Measurements from ENCODE around the gene KRTAP4-16.
"Not testable (repeated sequence)": the region's sequence is repeated elsewhere in the genome, so short reads cannot be mapped to it uniquely, and the experiment has no call there.

The KRTAP4-16 gene

GRCh38 chr17:41076788-41077187 is 25.2 kb downstream of the KRTAP4-16 start:
- DNase-seq (ENCODE audit: low read depth, low spot score): no peak

- no peak for DNase-seq (ENCODE audit: low read depth, low spot score)
Measured at GRCh38 chr17:41073676-41074075, 28.3 kb downstream of the KRTAP4-16 start.

- DNase-seq (ENCODE audit: low read depth, low spot score): no peak
Measured at GRCh38 chr17:41071606-41072360, 30.2 kb downstream of the KRTAP4-16 start.

GRCh38 chr17:41069031-41069430 is 33.0 kb downstream of the KRTAP4-16 start:
- DNase-seq (ENCODE audit: low read depth, low spot score): no peak

- no peak for DNase-seq (ENCODE audit: low read depth, low spot score)
Measured at GRCh38 chr17:41067281-41067680, 34.7 kb downstream of the KRTAP4-16 start.

- DNase-seq (ENCODE audit: low read depth, low spot score): no peak
Measured at GRCh38 chr17:41065829-41066624, 36.0 kb downstream of the KRTAP4-16 start, which contains the start of gene KRTAP2-4. TSS of gene KRTAP2-4 (minus strand) at chr17:41065879. CDS start at chr17:41065845, 34 bp downstream.

GRCh38 chr17:41065016-41065689 is 36.9 kb downstream of the KRTAP4-16 start:
- not testable (repeated sequence) for DNase-seq (ENCODE audit: low read depth, low spot score)

- no peak for DNase-seq (ENCODE audit: low read depth, low spot score)
Measured at GRCh38 chr17:41064301-41064700, 37.7 kb downstream of the KRTAP4-16 start.

- no peak for DNase-seq (ENCODE audit: low read depth, low spot score)
Measured at GRCh38 chr17:41063449-41063848, 38.6 kb downstream of the KRTAP4-16 start.

GRCh38 chr17:41061964-41062363 is 40.0 kb downstream of the KRTAP4-16 start:
- DNase-seq (ENCODE audit: low read depth, low spot score): no peak

- no peak for DNase-seq (ENCODE audit: low read depth, low spot score)
Measured at GRCh38 chr17:41060052-41060604, 41.9 kb downstream of the KRTAP4-16 start, which contains the start of gene KRTAP2-3. TSS of gene KRTAP2-3 (minus strand) at chr17:41060114. CDS start at chr17:41060050, 64 bp downstream.

- DNase-seq (ENCODE audit: low read depth, low spot score): not testable (repeated sequence)
Measured at GRCh38 chr17:41059276-41060051, 42.5 kb downstream of the KRTAP4-16 start.

GRCh38 chr17:41058741-41059140 is 43.3 kb downstream of the KRTAP4-16 start:
- DNase-seq (ENCODE audit: low read depth, low spot score): no peak

GRCh38 chr17:41057547-41057946 is 44.5 kb downstream of the KRTAP4-16 start:
- DNase-seq (ENCODE audit: low read depth, low spot score): no peak

- DNase-seq (ENCODE audit: low read depth, low spot score): not testable (repeated sequence)
Measured at GRCh38 chr17:41055130-41055529, 46.9 kb downstream of the KRTAP4-16 start, which contains the start of gene KRTAP2-2. TSS of gene KRTAP2-2 (minus strand) at chr17:41055230. CDS start at chr17:41055211, 19 bp downstream.

- DNase-seq (ENCODE audit: low read depth, low spot score): not testable (repeated sequence)
Measured at GRCh38 chr17:41054556-41054955, 47.5 kb downstream of the KRTAP4-16 start.

- DNase-seq (ENCODE audit: low read depth, low spot score): no peak
Measured at GRCh38 chr17:41054025-41054424, 48.0 kb downstream of the KRTAP4-16 start.

- no peak for DNase-seq (ENCODE audit: low read depth, low spot score)
Measured at GRCh38 chr17:41052566-41052965, 49.4 kb downstream of the KRTAP4-16 start.

Measured in activated naive CD8-positive, alpha-beta T cell treated with anti-CD3 and anti-CD28 coated beads, Interleukin-2, amount 50 U/mL, for 16 hours (primary cell).